Hematopoietic multipotent progenitor cell treated with erythropoietin and hydrocortisone succinate and interleukin-3 and kit ligand, for 15 days (in vitro differentiated cells): ENCODE results near the gene SMIM22.

Experiments
- DNase-seq: peaks from one replicate; pipeline ENCODE4 v3.0.0-alpha.2; 2015; ENCODE audit warnings: low spot score

The SMIM22 gene, protein sequence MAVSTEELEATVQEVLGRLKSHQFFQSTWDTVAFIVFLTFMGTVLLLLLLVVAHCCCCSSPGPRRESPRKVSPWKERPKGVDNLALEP

DNA sequence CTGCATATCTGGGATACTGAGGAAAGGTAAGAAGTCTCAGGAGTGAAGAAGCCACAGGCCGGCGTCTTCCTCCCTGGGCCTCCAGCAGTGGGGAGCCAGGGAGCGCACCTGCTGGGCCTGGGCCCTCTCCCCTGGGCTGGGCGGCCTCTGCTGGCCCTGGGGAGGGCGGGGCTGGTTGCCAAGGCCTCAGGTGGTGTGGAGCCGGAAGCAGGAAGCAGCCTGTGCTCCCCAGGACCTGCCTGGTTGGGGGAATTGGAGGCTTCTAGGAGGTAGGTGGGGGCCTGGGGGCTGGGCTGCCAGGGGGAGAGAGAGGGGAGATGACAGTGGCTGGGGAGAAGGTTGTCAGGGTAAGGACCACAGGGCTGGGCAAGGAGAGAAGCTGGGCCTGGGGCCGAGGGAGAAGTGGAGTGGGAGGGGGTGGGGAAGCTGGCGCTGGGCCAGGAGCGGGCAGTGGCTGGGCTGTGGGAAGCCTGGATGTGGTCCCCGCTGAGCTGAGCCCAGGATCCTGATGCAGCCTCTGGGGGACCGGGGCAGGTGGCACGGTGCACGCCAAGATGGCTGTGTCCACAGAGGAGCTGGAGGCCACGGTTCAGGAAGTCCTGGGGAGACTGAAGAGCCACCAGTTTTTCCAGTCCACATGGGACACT is at the start of gene SMIM22:
Gene SMIM22 (plus strand): TSS at position 189 of the 647 bp plus-strand sequence. CDS start 366 bp downstream, at position 555.
- DNase-seq, result no peak

- no peak for DNase-seq
These were observed 49.0 kb upstream of the SMIM22 start for GRCh38 chr16:4746215-4746614.

DNA sequence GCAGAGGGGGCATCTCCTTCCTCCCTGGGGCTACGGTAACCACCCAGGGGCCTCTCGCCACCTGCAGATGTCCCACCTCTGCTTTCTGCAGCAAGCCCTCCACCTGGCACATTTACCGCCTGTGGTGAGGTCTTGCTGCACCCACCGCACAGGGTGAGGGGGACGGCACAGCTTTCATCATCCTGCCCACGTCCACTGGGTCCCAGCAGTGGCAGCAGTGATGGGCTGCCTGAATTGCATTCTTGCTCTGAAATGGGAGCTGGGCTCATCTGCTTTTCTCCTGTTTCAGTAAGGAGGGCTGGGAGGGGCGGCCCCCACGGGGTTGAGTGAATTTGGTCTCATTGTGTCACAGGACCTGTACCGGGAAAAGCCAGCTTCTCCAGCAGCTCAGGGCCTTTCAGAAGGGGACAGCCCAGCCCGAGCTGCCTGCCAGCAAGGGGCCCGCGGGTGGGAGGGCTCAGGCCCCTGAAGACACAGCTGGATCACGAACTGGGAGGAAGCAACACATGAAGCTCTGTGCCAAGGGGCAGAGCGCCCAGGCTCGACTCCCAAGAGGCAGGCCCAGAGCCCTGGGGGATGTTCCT is 48.1 kb upstream of the SMIM22 start:
- no peak for DNase-seq

- DNase-seq, result no peak
These were observed 47.1 kb upstream of the SMIM22 start for GRCh38 chr16:4747906-4748681.

- DNase-seq, result no peak
These were observed 46.3 kb upstream of the SMIM22 start for GRCh38 chr16:4748682-4749411.

GRCh38 chr16:4749700-4750257 is 45.4 kb upstream of the SMIM22 start:
- DNase-seq, result no peak

- no peak for DNase-seq
These were observed 44.3 kb upstream of the SMIM22 start for GRCh38 chr16:4750896-4751295.

DNA sequence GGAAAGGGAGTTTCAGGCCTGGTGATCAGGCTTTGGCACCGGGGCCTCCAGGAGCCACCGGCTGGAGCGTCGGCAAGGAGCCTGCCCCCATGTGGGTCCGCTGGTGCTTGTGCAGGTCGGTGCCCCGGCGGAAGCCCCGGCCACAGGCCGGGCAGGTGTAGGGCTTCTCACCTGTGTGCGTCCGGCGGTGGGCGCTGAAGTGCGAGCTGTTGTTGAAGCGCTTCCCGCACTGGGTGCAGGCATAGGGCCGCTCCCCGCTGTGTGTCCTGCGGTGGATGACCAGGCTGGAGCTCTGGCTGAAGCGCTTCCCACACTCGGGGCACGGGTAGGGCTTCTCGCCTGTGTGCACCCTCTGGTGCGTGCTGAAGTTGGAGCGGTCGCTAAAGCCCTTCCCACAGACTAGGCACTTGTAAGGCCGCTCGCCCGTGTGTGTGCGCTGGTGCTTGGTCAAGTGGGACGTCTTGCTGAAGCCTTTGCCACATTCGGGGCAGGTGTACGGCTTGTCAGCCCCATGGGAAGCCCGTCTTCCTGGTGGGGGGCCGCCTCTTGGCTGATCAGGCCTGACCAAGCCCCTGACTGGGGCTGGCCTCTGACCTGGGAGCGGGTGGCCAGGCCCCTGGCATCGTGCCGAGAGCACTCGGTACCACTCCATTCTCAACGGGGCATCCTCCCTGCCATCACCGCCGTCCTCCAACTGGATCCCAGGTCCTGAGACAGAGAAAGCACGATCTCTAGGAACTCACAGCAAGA is 42.6 kb upstream of the SMIM22 start:
- no peak for DNase-seq

DNA sequence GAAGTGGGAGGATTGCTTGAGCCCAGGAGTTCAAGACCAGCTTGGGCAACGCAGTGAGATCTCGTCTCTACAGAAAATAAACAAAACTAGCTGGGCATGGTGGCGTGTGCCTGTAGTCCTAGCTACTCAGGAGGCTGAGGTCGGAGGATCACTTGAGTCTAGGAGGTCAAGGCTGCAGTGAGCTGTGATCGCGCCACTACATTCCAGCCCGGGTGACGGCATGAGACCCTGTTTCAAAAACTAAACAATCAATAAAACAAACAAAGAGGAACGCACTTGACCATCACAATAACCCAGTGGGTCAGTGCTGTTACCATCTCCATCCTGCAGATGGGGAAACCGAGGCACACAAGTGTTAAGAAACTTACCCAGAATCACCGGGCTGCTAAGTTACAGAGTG is 41.9 kb upstream of the SMIM22 start:
- DNase-seq, result no peak

GRCh38 chr16:4754865-4755264 is 40.3 kb upstream of the SMIM22 start:
- no peak for DNase-seq

- DNase-seq, result no peak
These were observed 39.5 kb upstream of the SMIM22 start for GRCh38 chr16:4755687-4756086.

- no peak for DNase-seq
These were observed 34.8 kb upstream of the SMIM22 start for GRCh38 chr16:4760221-4760910.

GRCh38 chr16:4762205-4762604 is 33.0 kb upstream of the SMIM22 start:
- no peak for DNase-seq

GRCh38 chr16:4763791-4764190 is 31.4 kb upstream of the SMIM22 start:
- no peak for DNase-seq

GRCh38 chr16:4765511-4766474 is 29.4 kb upstream of the SMIM22 start:
- DNase-seq, result no peak

DNA sequence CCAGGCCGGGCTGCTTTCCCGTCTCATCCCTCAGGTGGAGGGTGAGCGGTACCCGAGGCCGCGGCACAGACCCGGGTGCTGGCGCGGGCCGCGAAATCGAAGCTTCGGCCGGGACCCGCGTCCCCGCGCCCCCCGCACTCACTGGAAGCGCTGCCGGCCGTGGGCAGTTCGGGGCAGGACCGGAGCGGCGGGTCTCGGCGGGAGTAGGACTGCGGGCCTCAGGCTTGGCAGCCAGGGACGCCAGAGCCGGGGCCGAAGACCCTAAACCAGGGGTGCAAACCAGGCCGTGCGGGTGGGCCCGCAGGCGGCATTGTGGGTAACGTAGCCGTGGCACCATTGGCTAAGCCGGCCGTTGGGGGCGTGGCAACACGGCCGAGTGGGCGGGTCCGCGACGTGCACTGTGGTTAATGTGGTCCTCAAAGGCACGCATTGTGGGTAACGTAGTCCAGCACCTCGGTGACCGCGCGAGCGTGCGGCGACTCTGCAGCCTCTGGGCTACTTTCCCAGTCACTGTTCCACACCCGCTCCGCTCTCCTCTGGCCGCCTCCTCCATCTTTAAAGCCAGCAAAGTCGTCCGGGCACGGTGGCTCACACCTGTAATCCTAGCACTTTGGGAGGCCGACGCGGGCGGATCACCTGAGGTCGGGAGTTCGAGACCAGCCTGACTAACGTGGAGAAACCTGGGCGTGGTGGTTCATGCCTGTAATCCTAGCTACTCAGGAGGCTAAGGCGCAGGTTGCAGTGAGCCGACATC is 28.1 kb upstream of the SMIM22 start, which contains the start of gene ZNF500:
Gene ZNF500 (minus strand): TSS at position 288 of the 754 bp plus-strand sequence. CDS start 1,184 bp downstream, outside the sequence.
- DNase-seq, result peak; percentile 95

DNA sequence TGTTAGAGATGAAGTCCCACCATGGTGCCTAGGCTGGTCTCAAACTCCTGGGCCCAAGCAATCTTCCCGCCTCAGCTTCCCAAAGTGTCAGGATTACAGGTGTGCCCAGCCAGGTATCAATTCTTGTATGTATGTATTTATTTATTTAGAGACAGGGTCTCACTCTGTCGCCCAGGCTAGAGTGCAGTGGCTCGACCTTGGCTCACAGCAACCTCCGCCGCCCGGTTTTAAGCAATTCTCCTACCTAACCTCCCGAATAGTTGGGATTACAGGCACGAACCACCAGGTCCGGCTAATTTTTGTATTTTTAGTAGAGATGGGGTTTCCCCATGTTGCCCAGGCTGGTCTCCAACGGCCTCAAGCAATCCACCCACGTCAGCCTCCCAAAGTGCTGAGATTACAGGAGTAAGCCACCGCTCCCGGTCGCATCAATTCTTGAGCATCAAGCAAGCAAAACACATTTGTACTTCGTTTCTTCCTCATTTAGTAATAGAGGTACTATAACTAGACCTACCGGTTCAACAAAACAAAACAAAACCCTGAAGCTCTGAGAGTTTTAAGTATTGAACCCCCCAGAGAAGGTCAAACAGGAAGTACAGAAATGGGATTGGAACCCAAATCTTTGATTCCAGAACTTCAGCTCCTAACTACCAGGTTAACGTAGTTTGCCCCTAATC is 27.2 kb upstream of the SMIM22 start:
- DNase-seq, result peak; percentile 15
